Adrenal gland (tissue), 12 donors: ENCODE measurements around the gene MOB3B. TPM values are rescaled to one million over a fixed set of nuclear protein-coding genes. Genes with fewer than 3 reads are reported as not detected.

ENCODE experiments used
- DNase-seq, 7 donors: peaks; one replicate each; pipeline ENCODE4 v3.0.0-alpha.2; 2019 to 2020
- H3K27ac ChIP-seq, 5 donors: fragments of 200-600 bp; sonication (generic) in 4 of 5; 1 replicate in 3 of 5; 2 replicates in 2 of 5; pipeline versions ENCODE4 v1.5.1 to v1.8.0; 2016 to 2020; ENCODE audit warnings: mild to moderate bottlenecking in 1 of 5
- H3K27me3 ChIP-seq: fragments of 200-600 bp; 2 replicates; pipeline ENCODE4 v1.8.0; 2021
- H3K36me3 ChIP-seq, 2 donors: fragments of 200-600 bp; replicated peaks in 1 of 2; 1 replicate in 1 of 2; 2 replicates in 1 of 2; pipeline versions ENCODE4 v1.5.1 to v1.8.0; 2018 to 2022
- H3K4me1 ChIP-seq, 2 donors: fragments of 200-600 bp; replicated peaks in 1 of 2; 1 replicate in 1 of 2; 2 replicates in 1 of 2; pipeline versions ENCODE4 v1.5.1 to v1.8.0; 2018 to 2021
- H3K4me3 ChIP-seq, 4 donors: fragments of 200-600 bp; sonication (generic) in 3 of 4; one replicate each; pipeline ENCODE4 v1.5.1; 2016 to 2018
- H3K9me3 ChIP-seq, 3 donors: fragments of 200-600 bp; sonication (generic) in 1 of 3; replicated peaks in 1 of 3; 1 replicate in 2 of 3; 2 replicates in 1 of 3; pipeline versions ENCODE4 v1.5.1 to v1.8.0; 2016 to 2021
- CTCF ChIP-seq, 6 experiments: fragments of 450-650 bp in 4 of 6; fragments of 200-600 bp in 2 of 6; sonication (generic) in 1 of 6; IDR thresholded peaks; 1 replicate in 5 of 6; 2 replicates in 1 of 6; pipeline versions ENCODE4 v1.5.1 to v1.8.0; 2016 to 2021; ENCODE audit warnings: antibody characterized with exemption in 6 of 6, mild to moderate bottlenecking in 2 of 6, moderate library complexity in 1 of 6
- POLR2A ChIP-seq, 2 donors: fragments of 450-650 bp; IDR thresholded peaks; one replicate each; pipeline ENCODE4 v1.6.1; 2017; ENCODE audit warnings: antibody characterized with exemption in 2 of 2, mild to moderate bottlenecking in 2 of 2, moderate library complexity in 1 of 2
- WGBS, 4 donors: extraction: QIAGEN DNeasy Blood & Tissue Kit in 2 of 4; methylation state at CpG; one replicate each; pipeline versions ENCODE4 v1.1.5 to v1.1.7; 2013 to 2017; 5-methylcytosine and 5-hydroxymethylcytosine counted together
- intact Hi-C, 2 donors: fragments of 100-400 bp; cut with DNase I; formaldehyde crosslinking; loops; one replicate each; pipeline versions ENCODE4 v1.14.1 to v1.15.0; 2022 to 2023
- polyA plus RNA-seq, 3 donors: library from polyadenylated mRNA; stranded (reverse); fragments of 200-250 nt in 2 of 3; fragments of 350-450 nt in 1 of 3; fragmentation: Illumina TruSeq in 1 of 3; extraction: RNeasy Lipid Tissue Mini Kit (QIAGEN cat#74804) in 1 of 3; gene quantifications; one replicate each; pipeline ENCODE4 v1.2.3, GENCODE V29; 2013 to 2014
- total RNA-seq, 9 donors: library from RNA; depleted of rRNA in 4 of 9; stranded (reverse); fragments of >200 nt in 4 of 9; fragments of 120-200 nt in 1 of 9; fragmentation: NEBNext Ultra II Directional in 1 of 9; extraction: Animal tissue kit (Norgen Biotek cat#: 25700) in 1 of 9; gene quantifications; one replicate each; pipeline versions ENCODE4 v1.1.0 to v1.2.4, GENCODE V29; 2013 to 2023
- donor health status: healthy with polysubstance abuse.
- donor health status: Bipolar disorder and iron deficiency.
- donor health status: DM: yes; HTN: yes; CAD: no.
- donor health status: DM: no; HTN: no; CAD: no.
- donor health status: DM: no; HTN: no; CAD: no.
- donor health status: DM: yes; HTN: yes; CAD: no.

The MOB3B gene
- total and polyA plus RNA-seq, 12 donors, result 1.3 to 9.0 (median 3.4) TPM

GRCh38 chr9:27350382-27350976, 179.1 kb downstream of the MOB3B start:
- Histone ChIP-seq H3K9me3 (no peaks in the 10 kb centered on the region), H3K27me3 (no peaks in the 10 kb centered on the region), H3K27ac (no peak overlapping the region), H3K36me3 (no peaks in the 10 kb centered on the region), H3K4me1 (peaks cover 0 to 18% of the 10 kb centered on the region in 2 donors), H3K4me3 (no peak overlapping the region)
- no peak for DNase-seq
- TF ChIP-seq CTCF (IDR thresholded peaks at IDR 0.05), result no peak
- TF ChIP-seq POLR2A (IDR thresholded peaks at IDR 0.05), result no peak
- WGBS, 4 donors, result 93 to 97% (median 95%) methylated on average over 4 to 5 of the region's 5 CpGs
- intact Hi-C loops, result no loop called here

DNA sequence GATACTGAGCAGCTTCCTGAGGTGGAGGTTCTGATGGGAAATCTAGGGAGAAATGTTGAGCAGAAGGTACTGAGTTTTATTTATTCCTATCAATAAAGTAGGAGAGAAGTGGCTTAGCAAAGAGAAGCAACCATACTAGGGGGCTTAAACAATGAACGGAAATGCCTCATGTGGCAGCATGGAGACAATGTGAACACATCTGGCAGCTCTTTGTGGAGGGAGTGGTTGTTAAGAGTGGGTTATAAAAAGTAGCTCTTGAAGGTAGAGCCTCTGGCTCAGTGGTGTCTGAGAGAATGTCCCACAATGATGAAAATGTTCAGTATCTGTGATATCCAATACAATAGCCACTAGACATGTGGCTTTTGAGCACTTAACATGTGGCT, 179.9 kb downstream of the MOB3B start:
- H3K9me3 ChIP-seq, result no peaks in the 10 kb centered on the region
- H3K4me3 ChIP-seq, result no peak overlapping the region
- intact Hi-C loops, result loop anchor here in 1 of 2 donors (10.0 kb wide), 1 partner anchor 55 kb away; no protein-coding TSS in a partner anchor
- H3K36me3 ChIP-seq, result no peaks in the 10 kb centered on the region
- 80 to 96% (median 93%) methylated on average over 1 of the region's 1 CpG for WGBS, 4 donors
- no peak overlapping the region for H3K27ac ChIP-seq
- no peaks in the 10 kb centered on the region for H3K27me3 ChIP-seq
- no peak for DNase-seq
- TF ChIP-seq POLR2A (IDR thresholded peaks at IDR 0.05), result no peak
- no peak for TF ChIP-seq CTCF (IDR thresholded peaks at IDR 0.05)
- peaks cover 0 to 18% of the 10 kb centered on the region in 2 donors for H3K4me1 ChIP-seq

DNA sequence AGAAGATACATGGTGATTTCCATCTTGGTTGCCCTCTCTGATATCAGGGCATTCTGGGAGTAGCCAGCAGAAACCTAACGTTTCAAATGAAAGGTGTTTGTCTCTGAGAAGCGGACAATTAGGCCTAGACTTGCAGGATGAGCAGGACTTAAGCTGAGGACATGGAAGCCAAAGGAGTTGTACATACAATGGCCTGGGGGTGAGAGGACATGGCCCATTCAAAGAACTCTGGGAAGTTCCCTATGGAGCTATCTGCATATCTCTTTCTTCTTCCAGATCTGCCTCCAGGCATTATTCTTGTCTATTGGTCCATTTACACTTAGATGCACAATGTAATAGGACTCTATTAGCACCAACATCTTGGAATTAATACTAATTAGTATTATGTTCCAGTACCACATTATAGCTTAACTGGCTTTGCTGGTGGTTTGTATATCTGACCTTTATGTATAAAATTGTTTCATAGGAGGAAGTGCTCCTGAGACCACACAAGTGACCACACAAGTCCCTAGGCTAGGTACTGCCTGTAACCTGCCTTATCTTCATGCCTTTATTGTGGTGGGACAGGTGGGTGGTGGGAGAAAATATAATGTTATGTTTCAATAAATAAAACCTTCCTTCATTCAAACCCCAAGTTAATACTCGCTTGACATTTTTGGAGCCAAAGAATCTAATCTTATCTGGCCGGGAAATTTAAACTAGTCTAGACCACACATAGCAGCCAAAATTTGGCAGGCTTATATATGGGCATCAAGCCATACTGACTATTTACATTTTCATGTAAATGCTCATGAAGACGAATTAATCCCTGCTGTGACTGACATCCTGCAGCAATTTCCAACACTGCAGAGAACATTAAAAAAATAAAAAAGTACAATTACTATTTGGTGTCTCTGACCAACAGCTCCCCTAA, 180.6 kb downstream of the MOB3B start:
- no peak overlapping the region for H3K27ac ChIP-seq
- peaks cover 0 to 14% of the 10 kb centered on the region in 2 donors for H3K4me1 ChIP-seq
- no peak for DNase-seq
- intact Hi-C loops, result loop anchor here in 1 of 2 donors (10.0 kb wide), 1 partner anchor 56 kb away; no protein-coding TSS in a partner anchor
- WGBS, 4 donors, result 72 to 84% (median 82%) methylated on average over 5 of the region's 5 CpGs
- H3K4me3 ChIP-seq, result no peak overlapping the region
- no peaks in the 10 kb centered on the region for H3K27me3 ChIP-seq
- no peaks in the 10 kb centered on the region for H3K36me3 ChIP-seq
- no peak for TF ChIP-seq POLR2A (IDR thresholded peaks at IDR 0.05)
- TF ChIP-seq CTCF (IDR thresholded peaks at IDR 0.05), result no peak
- no peaks in the 10 kb centered on the region for H3K9me3 ChIP-seq

GRCh38 chr9:27347889-27348288, 181.7 kb downstream of the MOB3B start:
- no peaks in the 10 kb centered on the region for H3K27me3 ChIP-seq
- WGBS, 4 donors, result 73 to 97% (median 82%) methylated on average over 1 of the region's 1 CpG
- intact Hi-C loops, result loop anchor here in 1 of 2 donors (10.0 kb wide), 1 partner anchor 57 kb away; no protein-coding TSS in a partner anchor
- no peaks in the 10 kb centered on the region for H3K9me3 ChIP-seq
- no peaks in the 10 kb centered on the region for H3K36me3 ChIP-seq
- TF ChIP-seq POLR2A (IDR thresholded peaks at IDR 0.05) (no peak), CTCF (IDR thresholded peaks at IDR 0.05) (no peak)
- H3K4me3 ChIP-seq, result no peak overlapping the region
- peaks cover 0 to 3% of the 10 kb centered on the region in 2 donors for H3K4me1 ChIP-seq
- DNase-seq, result no peak
- H3K27ac ChIP-seq, result no peak overlapping the region
